Activated CD4-positive, alpha-beta T cell treated with anti-CD3 and anti-CD28 coated beads, Interleukin-2, amount 50 U/mL, for 1 hour (primary cell): Measurements from ENCODE around the gene GSDMA.

ENCODE experiments used
- DNase-seq: peaks from one replicate; pipeline ENCODE4 v3.0.0-alpha.2; 2020

GSDMA gene

GRCh38 chr17:39963829-39964228 lies 1.0 kb downstream of the GSDMA start:
- no peak for DNase-seq

DNA sequence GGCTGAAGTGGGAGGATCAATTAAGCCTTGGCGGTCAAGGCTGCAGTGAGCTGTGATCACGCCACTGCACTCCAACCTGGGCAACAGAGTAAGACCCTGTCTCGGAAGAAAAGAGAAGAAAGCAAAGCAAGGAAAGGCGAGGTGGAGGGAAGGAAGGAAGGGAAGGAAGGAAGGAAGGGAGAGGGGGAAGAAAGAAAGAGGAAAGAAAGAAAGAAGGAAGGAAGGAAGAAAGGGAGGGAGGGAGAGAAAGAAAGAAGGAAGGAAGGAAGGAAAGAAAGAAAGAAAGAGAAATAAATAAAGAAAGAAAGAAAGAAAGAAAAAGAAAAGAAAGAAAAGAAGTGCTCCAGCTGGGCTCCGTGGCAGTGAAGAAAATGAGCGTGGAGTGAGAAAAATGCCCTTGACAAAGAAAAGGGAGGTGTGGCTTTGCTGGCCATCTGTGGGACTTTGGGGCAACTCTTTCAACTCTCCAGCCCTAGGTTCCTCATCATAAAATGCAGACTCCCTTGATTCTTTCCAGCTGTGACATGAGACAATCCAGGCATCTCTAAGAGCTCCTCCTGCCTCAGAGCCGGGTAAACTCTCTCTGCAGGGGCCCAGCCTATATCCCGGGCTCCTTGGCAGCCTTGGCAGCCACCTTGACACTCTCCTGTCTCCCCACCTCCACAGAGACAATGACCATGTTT lies 2.4 kb downstream of the GSDMA start:
- DNase-seq = no peak

DNA sequence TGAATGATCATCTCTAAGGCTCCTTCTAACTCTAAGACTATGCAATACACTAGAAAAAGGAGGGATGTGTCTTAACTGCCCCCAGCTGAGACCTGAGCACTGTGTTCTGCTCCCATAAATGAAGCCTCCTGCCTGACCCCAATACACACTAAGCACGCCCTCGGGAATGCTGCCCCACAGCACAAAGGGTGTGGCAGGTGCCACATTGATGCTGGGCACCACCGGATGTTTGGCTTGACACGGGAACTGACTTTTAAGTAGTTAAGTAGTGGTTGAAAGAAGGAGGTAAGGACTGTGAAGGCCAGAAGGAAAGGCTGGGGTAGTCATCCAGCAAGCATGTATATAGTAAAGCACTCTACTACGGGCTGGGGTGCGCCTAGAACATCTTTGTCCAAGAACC lies 4.0 kb downstream of the GSDMA start:
- no peak for DNase-seq

DNA sequence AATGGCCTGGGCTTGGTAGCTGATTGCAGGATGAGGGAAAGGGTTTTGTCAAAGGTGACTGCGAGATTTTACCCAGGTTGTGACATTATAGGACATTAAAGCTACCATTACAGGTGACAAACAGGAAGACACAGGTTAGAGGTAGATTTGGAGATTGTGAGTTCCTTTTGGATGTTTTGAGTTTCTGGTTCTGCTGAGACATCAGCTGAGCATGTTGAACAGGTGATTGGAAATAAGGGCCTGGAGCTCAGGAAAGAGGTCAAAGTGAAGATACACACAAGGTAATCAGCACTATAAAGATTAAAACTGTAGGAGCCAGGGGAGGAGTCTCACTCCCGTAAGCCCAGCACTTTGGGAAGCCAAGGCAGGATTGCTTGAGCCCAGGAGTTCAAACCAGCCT lies 6.0 kb downstream of the GSDMA start:
- DNase-seq = no peak

DNA sequence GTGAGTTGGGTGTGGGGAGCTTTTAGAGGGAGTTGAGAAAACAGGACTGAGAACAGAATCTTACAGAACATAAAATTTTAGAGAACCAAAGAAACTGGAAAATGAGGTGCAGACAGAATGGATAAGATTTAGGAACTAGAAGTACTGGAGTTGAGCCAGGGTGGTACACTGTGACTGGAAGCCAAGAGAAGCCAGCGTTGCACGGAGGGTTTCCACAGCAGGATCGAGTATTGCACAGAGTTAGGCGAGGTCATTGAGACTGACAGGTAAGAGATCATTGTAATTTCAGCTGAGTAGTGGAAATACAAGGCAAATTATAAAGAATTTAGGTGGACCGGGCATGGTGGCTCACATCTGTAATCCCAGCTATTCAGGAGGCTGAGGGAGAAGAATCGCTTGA lies 6.6 kb downstream of the GSDMA start:
- no peak for DNase-seq

DNA sequence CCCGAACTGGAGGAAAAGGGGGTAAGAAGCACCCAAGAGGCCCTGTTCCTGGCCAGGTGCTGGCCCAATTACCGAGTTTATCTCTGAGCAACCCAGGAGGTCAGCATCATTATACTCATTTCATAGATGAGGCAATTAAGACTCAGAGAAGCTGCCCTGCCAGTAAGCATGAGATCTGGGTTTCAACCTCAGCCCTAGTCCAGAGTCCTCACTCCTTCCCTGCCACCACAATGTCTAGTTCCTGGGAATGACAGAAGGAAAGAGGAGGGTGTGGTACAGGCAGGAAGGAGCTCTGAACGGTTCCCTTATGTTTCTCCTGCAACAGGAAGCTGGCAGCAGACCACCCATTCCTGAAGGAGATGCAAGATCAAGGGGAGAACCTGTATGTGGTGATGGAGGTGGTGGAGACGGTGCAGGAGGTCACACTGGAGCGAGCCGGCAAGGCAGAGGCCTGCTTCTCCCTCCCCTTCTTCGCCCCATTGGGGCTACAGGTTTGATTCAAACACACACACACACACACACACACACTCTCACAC lies 7.4 kb downstream of the GSDMA start:
- no peak for DNase-seq

GRCh38 chr17:39971076-39971603 lies 8.3 kb downstream of the GSDMA start:
- DNase-seq = no peak

GRCh38 chr17:39972271-39972670 lies 9.5 kb downstream of the GSDMA start:
- no peak for DNase-seq

- no peak for DNase-seq
Measured at GRCh38 chr17:39973496-39973895, 10.7 kb downstream of the GSDMA start.

DNA sequence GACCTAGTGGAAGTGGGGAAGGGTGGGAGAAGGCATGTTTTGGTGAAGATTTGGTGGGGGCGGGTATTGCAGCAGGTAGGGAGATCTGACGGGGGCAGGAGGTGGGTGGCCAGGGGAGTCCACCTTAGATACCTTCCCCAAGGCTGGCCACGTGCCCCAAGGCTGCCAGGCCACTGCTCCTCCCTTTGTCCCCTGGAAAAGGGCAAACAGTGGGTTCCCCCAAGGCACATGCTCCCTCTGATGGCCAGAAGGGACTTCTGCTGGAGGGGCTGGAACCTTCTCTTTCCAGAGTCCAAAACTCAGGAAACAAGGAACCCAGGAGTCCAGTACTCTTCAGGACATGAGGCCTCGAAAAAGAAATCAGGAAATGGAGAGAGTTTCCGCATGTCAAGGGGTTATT lies 11.6 kb downstream of the GSDMA start:
- no peak for DNase-seq

- DNase-seq = no peak
Measured at GRCh38 chr17:39975801-39976200, 13.0 kb downstream of the GSDMA start.

- no peak for DNase-seq
Measured at GRCh38 chr17:39979016-39979670, 16.3 kb downstream of the GSDMA start.

GRCh38 chr17:39979893-39980350 lies 17.1 kb downstream of the GSDMA start:
- DNase-seq = no peak

GRCh38 chr17:39980351-39981206 lies 17.8 kb downstream of the GSDMA start, which contains the start of gene PSMD3:
Gene PSMD3 (plus strand): TSS chr17:39980807. CDS start chr17:39980971, 164 bp downstream.
- peak; percentile 97 for DNase-seq

DNA sequence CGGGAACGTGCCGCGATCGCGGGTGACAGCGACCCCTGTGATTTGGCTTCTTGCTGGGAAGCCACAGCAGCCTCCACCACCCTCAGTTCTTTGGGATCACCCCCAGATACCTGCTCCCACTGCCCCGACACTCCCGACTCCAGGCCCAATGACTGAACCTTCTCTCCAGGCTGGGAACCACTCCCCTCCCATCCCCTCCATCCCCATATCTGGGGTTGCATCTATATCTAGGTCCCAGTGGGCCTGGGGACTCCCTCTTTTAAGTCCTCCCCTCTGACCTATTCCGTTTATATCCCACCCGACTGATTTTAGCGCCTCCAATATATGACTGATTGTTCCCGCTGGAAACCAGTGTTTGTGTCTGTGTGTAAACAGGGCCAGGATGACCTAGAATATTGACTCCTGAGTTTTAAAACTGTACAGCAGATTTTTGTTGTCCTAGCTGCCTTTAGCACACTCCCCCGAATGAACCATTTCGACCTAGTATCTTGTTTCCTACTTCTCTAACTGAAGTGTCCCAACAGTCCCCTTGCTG lies 18.5 kb downstream of the GSDMA start:
- no peak for DNase-seq

DNA sequence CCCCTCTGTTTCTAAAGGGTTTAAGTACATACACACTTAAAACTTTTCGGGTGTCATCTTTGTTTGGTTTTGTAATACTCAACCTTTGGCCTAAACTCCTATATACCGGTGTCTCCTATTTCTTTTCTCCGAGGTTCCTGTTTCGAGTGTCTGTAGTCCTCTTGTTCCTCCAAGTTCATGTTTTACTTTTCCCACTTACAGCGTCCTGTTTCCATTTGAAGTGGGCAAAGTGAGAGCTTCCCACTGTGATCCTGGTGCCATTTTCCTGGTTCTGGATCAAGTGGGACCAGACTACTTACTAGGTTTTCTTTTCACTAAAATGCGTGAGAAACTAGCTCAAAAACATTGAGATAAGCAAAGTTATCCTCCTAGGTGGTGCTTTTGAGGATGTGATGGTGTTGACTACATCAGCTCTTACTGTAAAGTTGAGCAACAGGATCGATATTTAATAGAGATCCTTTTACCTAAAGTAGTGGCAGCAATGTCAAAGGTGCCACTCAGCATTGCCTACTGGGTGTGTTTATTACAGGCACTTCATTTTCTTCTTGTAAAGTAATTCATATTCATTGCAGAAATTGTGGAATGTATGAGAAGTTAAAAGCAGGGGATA lies 19.1 kb downstream of the GSDMA start:
- no peak for DNase-seq

DNA sequence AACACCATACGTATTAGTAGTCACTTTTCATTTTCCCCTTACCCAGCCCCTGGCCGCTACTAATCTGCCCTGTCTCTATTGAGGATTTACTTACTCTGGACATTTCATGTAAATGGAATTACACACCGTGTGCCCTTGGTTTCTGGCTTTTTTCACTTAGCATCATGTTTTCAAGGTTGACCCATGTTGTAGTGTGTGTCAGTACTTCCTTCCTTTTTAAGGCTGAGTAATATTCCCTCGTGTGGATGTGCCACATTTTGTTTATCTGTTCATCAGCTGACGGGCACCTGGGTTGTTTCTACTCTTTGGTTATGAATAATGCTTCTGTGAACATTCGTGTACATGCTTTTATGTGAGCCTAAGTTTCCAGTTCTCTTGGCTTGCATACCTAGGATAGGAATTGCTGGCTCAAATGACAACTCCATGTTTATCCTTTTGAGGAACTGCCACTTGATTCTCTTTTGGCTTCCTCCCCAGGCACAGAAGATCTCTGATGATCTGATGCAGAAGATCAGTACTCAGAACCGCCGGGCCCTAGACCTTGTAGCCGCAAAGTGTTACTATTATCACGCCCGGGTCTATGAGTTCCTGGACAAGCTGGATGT lies 25.5 kb downstream of the GSDMA start:
- DNase-seq = no peak

GRCh38 chr17:39994448-39994847 lies 31.6 kb downstream of the GSDMA start:
- no peak for DNase-seq

DNA sequence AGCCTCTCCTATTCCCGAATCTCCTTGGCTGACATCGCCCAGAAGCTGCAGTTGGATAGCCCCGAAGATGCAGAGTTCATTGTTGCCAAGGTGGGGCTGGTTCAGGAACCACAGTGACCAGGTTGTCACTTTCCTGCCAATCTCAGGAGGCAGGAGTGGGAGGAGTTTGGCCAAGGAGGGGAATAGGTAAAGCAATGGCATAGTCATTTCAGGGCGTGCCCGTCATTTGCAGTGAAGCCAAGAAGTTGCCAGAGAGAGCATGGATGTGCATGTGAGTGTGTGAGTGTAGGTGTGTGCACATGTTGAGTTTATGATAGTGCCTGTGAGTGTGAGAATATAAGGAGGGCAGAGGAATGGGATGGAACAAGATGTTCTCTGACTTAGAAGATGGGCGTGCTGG lies 32.6 kb downstream of the GSDMA start:
- no peak for DNase-seq

GRCh38 chr17:39996162-39996561 lies 33.4 kb downstream of the GSDMA start:
- no peak for DNase-seq

- no peak for DNase-seq
Measured at GRCh38 chr17:39996800-39997199, 34.0 kb downstream of the GSDMA start.

DNA sequence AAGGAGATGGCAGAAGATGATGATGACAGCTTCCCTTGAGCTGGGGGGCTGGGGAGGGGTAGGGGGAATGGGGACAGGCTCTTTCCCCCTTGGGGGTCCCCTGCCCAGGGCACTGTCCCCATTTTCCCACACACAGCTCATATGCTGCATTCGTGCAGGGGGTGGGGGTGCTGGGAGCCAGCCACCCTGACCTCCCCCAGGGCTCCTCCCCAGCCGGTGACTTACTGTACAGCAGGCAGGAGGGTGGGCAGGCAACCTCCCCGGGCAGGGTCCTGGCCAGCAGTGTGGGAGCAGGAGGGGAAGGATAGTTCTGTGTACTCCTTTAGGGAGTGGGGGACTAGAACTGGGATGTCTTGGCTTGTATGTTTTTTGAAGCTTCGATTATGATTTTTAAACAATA lies 34.7 kb downstream of the GSDMA start:
- DNase-seq = no peak
